GM18870 (cell line): ENCODE data around the gene EPAS1.

Experiments
- ATAC-seq: cut with Tn5 transposase; IDR thresholded peaks from one replicate; pipeline ENCODE4 v1.9.1; 2021; ENCODE audit warnings: moderate library complexity; ENCODE audit not compliant: unreplicated experiment

The EPAS1 gene

GRCh38 chr2:46273225-46273863, 23.9 kb upstream of the EPAS1 start:
- ATAC-seq, result no peak

GRCh38 chr2:46273919-46274318, 23.3 kb upstream of the EPAS1 start:
- ATAC-seq, result no peak

- ATAC-seq, result no peak
Observed at GRCh38 chr2:46274586-46274985, 22.6 kb upstream of the EPAS1 start.

- no peak for ATAC-seq
Observed at GRCh38 chr2:46275995-46276394, 21.2 kb upstream of the EPAS1 start.

- no peak for ATAC-seq
Observed at GRCh38 chr2:46276642-46277041, 20.6 kb upstream of the EPAS1 start.

- no peak for ATAC-seq
Observed at GRCh38 chr2:46277431-46278190, 19.6 kb upstream of the EPAS1 start.

- ATAC-seq, result no peak
Observed at GRCh38 chr2:46278952-46279351, 18.3 kb upstream of the EPAS1 start.

- no peak for ATAC-seq
Observed at GRCh38 chr2:46281939-46282338, 15.3 kb upstream of the EPAS1 start.

- no peak for ATAC-seq
Observed at GRCh38 chr2:46283693-46284092, 13.5 kb upstream of the EPAS1 start.

GRCh38 chr2:46284260-46284659, 12.9 kb upstream of the EPAS1 start:
- no peak for ATAC-seq

- ATAC-seq, result no peak
Observed at GRCh38 chr2:46284796-46285195, 12.4 kb upstream of the EPAS1 start.

GRCh38 chr2:46286715-46287114, 10.5 kb upstream of the EPAS1 start:
- ATAC-seq, result no peak

GRCh38 chr2:46290078-46290477, 7.1 kb upstream of the EPAS1 start:
- no peak for ATAC-seq

- ATAC-seq, result no peak
Observed at GRCh38 chr2:46293466-46293865, 3.7 kb upstream of the EPAS1 start.

- no peak for ATAC-seq
Observed at GRCh38 chr2:46294176-46294836, 2.9 kb upstream of the EPAS1 start.

GRCh38 chr2:46296216-46296839, 879 bp upstream of the EPAS1 start:
- no peak for ATAC-seq

GRCh38 chr2:46297546-46298271, 502 bp downstream of the EPAS1 start:
- ATAC-seq, result no peak

- ATAC-seq, result no peak
Observed at GRCh38 chr2:46298272-46298521, 990 bp downstream of the EPAS1 start.

GRCh38 chr2:46298522-46299353, 1.5 kb downstream of the EPAS1 start:
- no peak for ATAC-seq
